HG02759 (cell line): Measurements from ENCODE around the gene MYH6.
"Not testable (repeated sequence)": the region's sequence is repeated elsewhere in the genome, so short reads cannot be mapped to it uniquely, and the experiment has no call there.

Experiments
- ATAC-seq: cut with Tn5 transposase; IDR thresholded peaks from one replicate; pipeline ENCODE4 v1.9.1; 2021; ENCODE audit warnings: mild to moderate bottlenecking, moderate library complexity; ENCODE audit not compliant: unreplicated experiment

The MYH6 gene

DNA sequence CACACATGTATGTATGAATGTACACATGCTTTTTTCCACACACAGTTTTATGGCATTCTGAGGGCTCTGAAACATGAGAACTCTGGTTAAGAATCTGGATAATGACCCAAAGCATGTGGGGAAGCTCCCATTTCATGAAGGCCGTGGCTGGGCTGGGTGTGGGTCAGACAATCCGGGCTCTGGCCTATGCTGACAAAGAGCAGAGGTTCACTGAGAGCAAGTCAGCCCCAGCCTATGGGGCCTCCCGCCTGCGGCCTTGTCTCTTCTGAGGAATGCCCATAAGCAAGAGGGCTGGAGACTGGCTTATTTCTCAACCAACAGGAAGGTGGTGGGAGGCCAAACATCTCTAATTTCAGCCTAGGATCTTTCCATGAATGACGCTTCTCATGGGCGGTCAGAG lies 8.5 kb downstream of the MYH6 start:
- ATAC-seq = no peak

GRCh38 chr14:23399136-23399535 lies 8.9 kb downstream of the MYH6 start:
- no peak for ATAC-seq

- no peak for ATAC-seq
Observed at GRCh38 chr14:23398348-23398747, 9.7 kb downstream of the MYH6 start.

DNA sequence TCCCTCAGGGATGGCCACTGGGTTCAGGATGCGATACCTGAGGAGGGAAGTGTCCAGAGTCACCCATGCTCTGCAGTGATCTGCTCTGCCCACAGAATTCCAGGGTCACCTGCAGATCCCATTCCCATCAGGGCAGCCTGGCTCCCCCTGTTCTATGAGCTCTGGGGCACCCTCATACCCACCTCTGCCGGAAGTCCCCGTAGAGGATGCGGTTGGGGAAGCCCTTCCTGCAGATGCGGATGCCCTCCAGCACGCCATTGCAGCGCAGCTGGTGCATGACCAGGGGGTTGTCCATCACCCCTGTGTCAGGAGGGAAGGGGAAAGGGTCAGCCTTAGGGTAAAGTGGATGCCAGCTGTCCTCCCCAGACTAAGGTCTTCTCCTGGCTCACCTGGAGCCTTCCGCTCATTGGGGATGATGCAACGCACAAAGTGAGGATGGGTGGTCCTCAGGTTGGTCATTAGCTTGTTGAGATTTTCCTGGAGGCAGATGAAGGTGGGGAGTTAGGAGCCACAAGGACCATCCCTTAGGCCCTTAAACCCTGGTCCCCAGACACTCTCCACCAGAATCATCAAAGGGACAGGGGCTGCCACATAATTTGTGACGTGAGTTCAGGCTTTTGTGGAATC lies 11.2 kb downstream of the MYH6 start:
- no peak for ATAC-seq

DNA sequence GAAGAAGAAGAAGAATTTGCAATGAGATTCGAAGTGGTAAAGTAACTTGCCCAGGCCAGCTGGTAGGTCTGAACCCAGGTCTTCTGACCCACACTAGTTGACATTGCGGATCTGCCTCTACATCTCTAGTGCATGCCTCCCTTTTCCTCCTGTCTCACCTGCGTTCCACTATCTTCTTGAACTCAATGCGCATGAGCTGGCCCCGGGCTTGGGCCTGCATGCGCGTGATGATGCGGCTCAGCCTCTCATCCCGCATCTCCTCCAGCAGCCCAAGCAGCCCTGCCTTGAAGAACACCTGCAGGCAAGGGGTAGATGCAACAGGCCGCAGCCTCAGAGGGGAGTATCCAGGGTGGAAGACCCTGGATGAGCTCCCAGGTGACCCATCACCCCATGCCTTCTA lies 11.9 kb downstream of the MYH6 start:
- no peak for ATAC-seq

DNA sequence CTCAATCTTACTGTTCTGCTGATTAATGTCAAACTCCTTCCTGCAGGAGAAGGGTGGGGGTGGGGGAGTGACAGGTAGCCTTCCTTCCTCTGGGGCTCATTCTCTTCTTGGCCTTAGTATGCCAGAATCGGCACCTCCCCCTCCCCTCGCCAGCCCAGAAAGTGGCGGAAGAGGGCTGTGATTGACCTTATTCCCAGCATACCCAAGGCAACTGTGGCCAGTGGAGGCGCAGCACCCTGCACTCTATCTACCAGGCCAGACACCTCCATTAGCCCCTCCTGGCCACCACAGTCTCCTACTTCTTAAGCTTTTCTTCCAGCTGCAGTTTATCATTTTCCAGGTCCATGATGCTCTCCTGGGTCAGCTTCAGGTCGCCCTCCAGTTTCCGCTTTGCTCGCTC lies 15.5 kb downstream of the MYH6 start:
- ATAC-seq = no peak

GRCh38 chr14:23389871-23390270 lies 18.2 kb downstream of the MYH6 start:
- ATAC-seq = not testable (repeated sequence)

- no peak for ATAC-seq
Observed at GRCh38 chr14:23389396-23389795, 18.7 kb downstream of the MYH6 start.

- ATAC-seq = no peak
Observed at GRCh38 chr14:23388996-23389395, 19.1 kb downstream of the MYH6 start.

- no peak for ATAC-seq
Observed at GRCh38 chr14:23387916-23388882, 19.9 kb downstream of the MYH6 start.

DNA sequence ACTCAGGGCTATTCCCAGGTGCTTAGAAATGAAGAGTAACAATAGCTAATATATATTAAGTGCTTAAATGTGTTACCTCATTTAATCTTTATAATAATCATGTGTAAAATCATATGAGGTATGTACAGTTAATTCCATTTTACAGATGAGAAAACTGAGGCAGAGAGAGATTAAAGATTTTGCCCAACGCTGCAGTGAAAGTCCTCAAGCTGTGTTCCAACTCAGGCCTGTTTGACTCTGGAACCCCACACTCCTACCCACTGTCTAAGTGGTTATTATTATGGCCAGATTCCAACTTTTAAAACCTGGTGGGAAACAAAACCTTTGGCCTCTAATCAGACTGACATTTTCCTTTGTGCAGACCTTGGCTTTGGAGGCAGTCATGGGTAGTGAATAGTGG lies 21.1 kb downstream of the MYH6 start:
- no peak for ATAC-seq

DNA sequence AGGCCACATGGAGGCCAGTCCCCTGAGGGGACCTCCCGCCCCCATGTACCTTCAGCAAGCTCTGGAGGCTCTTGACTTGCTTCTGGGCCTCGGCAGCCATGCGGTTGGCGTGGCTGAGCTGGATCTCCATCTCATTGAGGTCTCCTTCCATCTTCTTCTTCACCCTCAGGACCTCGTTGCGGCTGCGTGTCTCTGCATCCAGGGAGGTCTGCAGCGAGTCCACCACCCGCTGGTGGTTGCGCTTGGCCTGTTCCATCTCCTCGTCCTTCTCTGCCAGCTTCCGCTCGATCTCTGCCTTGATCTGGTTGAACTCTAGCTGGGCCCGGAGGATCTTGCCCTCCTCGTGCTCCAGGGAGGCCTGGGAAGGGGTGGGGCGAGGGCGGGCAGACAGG lies 21.8 kb downstream of the MYH6 start:
- ATAC-seq = not testable (repeated sequence)

DNA sequence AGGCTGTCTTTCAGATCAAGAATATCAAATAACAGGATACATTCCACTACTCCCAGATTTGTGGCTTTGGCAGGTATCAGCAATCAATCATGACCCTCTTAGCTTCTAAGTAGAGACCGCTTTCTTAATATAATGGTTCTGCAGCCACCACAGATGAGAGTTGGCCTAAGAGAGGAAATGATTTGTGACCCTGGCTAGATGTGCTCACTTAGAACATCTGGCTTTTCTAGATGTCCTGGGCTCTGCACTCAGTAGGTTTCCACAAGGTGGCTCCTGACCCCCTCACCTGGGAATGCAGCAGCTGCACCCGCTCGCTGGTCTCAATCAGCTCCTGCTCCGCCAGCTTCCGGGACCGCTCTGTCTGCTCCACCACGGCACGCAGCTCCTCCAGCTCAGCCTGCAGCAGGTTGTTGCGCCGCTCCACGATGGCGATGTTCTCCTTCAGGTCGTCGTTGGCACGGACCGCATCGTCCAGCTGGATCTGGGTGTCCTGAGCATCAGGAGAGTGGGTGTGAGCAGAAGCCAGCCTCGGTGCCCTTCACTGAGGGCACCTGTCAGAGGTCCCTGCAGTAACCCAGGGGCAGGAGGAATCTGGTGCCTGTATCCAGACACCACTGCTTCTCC lies 22.3 kb downstream of the MYH6 start:
- ATAC-seq = no peak

DNA sequence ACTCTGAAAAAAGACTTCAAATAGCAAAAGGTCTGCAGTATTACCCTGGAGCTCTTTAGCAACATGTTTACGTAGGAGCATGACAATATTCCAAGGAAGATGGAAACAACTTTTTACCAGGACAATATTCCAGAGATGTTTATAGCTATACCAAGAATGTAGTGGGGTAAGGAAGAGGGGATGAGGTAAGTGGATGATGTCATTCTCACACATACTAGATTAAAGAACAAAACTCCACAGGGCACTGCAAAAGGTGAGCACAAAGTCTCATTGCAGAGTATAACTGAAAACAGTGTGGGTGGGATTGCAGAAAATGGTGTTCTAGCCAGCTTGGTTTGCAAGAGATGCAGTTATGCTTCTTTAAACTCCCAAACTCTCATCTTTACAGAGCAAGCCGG lies 22.8 kb downstream of the MYH6 start:
- ATAC-seq = no peak

DNA sequence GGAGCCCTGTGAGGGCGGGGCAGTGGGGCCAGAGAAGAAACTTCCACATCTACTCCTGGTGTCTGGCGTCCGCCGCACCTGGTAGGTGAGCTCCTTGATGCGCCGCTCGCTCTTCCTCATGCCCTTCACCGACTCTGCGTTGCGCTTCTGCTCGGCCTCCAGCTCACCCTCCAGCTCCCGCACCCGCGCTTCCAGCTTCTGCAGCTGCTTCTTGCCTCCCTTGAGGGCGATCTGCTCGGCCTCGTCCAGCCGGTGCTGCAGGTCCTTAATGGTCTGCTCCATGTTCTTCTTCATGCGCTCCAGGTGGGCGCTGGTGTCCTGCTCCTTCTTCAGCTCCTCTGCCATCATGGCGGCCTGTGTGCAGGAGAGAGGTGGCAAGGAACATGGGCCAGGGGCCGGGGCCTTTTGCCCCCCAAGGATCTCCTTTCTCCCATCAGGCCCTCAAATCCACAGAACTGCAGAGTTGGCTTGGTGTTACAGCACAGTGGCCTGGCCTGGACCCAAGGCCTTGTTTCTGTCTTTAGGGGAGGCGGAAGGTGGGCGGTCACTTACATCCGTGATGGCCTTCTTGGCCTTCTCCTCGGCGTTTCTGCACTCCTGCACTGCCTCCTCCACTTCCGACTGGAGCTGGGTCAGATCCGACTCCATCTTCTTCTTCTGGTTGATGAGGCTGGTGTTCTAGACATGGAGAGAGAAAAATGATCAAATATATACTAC lies 23.6 kb downstream of the MYH6 start:
- no peak for ATAC-seq

GRCh38 chr14:23382731-23383440 lies 25.2 kb downstream of the MYH6 start:
- ATAC-seq = no peak

DNA sequence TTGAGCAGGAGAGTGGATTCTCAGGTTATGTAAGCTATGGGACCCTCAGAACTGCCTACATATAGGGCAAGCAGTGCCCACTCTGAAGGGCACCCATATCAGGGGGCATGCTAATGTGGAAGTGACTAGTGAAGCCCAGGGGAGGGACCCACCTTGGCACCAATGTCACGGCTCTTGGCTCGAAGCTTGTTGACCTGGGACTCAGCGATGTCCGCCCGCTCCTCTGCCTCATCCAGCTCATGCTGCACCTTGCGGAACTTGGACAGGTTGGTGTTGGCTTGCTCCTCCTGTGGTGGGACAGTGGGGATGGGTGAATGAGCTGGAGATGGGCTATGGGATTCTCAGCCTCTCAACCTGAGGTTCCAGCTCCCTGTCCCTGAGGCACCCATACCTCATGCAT lies 25.8 kb downstream of the MYH6 start:
- ATAC-seq = no peak

DNA sequence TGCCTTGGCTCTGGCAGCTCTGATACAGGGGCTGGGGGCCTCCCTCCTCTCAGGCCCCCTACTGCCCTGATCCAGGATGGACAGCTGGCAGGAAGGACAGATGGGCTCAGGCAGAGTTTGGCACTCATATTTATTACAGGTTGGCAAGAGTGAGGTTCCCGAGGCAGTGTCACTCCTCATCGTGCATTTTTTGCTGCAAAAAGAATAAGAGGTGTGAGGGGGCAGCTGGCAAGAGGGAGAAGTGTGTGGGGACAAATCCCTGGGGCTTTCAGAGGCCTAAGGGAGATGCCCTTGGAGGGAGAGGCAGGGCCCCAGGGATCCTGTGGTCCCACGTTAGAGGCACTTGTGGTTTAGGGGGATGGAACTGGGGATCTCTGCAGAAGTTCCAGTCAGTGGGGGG lies 26.2 kb downstream of the MYH6 start:
- no peak for ATAC-seq

DNA sequence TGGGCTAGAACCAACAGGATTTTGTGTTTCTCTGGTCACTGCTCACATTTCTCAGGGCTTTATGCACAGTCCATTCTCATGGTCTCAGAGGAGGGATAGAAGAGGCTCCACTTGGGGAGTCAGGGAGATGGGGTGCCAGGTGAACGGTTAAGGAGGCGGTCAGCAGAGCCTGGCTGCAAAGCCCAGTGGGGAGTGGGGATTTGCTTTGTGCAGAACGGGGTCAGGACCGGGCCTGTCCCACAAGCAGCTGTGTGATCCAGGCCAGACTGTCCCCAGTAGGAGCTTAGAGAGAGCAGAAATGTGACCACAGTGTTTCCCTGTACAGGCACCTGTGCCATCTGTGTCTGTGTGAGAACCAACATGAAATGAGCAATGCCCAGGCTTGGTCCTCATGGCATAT lies 27.1 kb downstream of the MYH6 start:
- no peak for ATAC-seq

- ATAC-seq = no peak
Observed at GRCh38 chr14:23380197-23380914, 27.7 kb downstream of the MYH6 start.
